GM18526 (cell line): ENCODE data around the gene SMIM28.

Source experiments
- POLR2A ChIP-seq: IDR thresholded peaks from 3 replicates; pipeline ENCODE4 v1.6.1; 2011; ENCODE audit not compliant: insufficient read length; ENCODE audit errors: extremely low read depth

The SMIM28 gene

DNA sequence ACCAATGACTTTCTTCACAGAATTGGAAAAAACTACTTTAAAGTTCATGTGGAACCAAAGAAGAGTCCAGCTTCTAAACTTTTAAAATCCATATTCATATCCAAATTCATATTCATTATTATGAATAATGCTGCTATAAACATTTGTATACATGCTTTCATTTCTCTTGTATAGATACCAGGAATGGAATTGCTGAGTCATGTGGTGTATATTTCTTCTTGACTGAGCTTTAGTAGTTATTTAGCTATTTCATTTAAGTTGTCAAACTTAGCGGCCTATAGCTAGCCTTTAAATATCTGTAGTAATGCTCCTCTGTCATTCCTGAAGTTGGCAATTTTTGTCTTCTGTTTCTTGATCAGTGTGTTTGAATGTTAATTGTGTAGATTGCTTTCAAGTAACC, 19.8 kb upstream of the SMIM28 start:
- TF ChIP-seq POLR2A: no peak

- no peak for TF ChIP-seq POLR2A
These were observed 6.9 kb upstream of the SMIM28 start for GRCh38 chr6:138370631-138371451.

DNA sequence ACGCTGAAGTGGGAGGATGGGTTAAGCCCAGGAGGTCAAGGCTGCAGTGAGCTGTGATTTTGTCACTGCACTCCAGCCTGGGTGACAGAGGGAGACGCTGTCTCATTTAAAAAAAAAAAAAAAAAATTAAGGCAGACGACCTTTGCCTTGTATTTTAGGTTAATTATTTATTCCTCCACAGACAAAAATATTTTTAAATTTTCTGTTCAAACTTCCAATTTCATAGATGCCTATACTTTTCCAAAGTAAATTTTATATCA, 6.3 kb upstream of the SMIM28 start:
- TF ChIP-seq POLR2A: no peak

- TF ChIP-seq POLR2A: no peak
These were observed 6.0 kb upstream of the SMIM28 start for GRCh38 chr6:138371720-138372119.

GRCh38 chr6:138372711-138373463, 4.8 kb upstream of the SMIM28 start:
- no peak for TF ChIP-seq POLR2A

GRCh38 chr6:138374230-138374629, 3.5 kb upstream of the SMIM28 start:
- no peak for TF ChIP-seq POLR2A

DNA sequence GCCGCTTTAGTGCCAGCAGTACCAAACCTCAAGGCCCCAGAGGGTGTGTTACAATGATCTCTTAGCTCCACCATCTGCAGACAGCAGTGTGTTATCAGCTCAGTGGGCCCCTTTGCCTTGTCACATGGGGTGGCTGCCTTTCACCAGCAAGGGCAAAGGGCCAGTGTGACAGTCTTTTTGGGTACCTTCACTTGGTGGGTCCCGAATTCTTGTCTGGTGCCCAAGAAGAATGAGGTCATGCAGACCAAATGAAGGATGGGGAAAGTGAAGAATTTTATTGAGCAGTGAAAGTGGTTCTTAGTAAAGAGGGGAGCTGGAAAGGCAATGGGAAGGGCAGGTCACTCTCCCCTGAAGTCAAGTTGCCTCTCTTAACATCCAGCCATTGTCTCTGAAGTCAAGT, 2.9 kb upstream of the SMIM28 start:
- no peak for TF ChIP-seq POLR2A

GRCh38 chr6:138377042-138377441, 663 bp upstream of the SMIM28 start:
- no peak for TF ChIP-seq POLR2A

DNA sequence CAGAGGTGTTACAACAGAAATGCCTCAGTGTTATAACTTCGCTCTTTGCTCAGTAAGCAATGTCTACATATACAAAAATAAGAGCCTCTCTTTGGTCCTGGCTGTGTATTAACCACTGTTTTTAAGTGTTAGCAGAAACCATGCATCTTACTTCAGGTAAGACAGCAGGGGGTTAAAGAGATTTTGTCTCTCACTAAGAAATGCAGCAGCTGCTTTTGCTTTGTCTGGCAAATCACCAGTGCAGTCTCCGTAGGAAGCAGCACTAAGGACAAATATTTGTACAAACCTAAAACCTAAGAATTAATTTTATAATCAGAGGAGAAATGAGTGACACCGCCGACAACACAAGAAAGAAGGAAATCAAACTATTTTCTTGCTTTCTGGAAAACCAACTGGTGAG, 758 bp downstream of the SMIM28 start:
- TF ChIP-seq POLR2A: no peak

DNA sequence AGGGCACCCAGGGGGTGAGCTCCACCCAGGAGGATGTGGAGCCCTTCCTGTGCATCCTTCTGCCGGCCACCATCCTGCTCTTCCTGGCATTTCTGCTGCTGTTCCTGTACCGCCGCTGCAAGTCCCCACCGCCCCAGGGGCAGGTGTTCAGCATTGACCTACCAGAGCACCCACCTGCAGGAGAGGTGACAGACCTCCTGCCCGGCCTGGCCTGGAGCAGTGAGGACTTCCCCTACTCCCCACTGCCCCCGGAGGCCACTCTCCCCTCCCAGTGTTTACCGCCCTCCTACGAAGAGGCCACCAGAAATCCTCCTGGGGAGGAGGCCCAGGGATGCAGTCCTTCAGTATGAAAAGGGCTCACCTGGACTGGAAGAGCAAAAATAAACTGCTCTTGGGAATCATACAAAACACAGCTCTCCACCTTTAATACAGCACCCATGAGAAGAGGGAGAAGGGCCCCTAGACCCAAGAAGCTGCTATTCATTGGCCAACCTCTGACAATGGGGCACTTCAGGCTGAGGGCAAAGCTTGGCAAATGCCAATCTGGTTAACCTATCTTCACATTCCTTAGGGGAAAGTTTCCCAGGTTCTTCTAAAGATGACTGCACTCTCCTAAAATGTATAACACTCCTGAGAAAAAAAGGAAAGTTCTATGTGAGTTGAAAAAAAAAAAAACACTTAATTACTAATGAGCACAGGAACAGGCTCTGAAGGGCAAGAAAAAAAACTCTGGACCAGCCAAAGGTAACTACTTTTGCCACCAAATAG, 5.0 kb downstream of the SMIM28 start:
- no peak for TF ChIP-seq POLR2A

DNA sequence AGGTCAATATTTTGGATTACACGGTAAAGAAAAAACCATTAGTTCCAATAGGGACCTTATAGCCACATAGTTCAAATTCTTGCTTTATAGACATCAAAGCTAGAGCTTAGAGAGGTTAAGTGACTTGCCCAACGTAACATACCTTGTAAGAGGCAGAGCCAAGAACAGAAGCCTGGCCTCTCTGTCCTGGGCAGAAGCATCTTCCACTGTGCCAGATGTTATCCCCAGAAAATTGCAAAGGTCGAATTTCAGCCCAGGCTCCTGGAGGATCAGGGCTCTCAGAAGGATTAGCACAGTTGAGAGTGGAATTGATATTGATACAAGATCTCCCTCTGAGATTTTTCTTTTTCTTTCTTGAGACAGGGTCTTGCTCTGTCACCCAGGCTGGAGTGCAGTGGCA, 6.1 kb downstream of the SMIM28 start:
- no peak for TF ChIP-seq POLR2A

DNA sequence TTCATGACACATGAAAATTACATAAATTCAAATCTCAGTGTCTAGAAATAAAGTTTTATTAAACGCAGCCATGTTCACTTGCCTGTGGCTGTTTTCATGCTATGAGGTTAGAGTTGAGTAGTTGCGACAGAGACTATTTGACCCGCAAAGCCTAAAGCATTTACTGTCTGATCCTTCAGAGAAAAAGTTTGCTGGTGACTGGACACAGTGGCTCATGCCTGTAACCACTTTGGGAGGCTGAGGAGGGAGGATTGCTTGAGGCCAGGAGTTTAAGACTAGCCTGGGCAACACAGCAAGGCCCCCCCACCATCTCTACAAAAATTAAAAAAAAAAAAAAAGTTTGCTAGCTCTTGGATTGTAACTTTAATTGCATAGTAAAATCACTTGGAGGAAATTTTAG, 9.2 kb downstream of the SMIM28 start:
- no peak for TF ChIP-seq POLR2A

- TF ChIP-seq POLR2A: no peak
These were observed 10.1 kb downstream of the SMIM28 start for GRCh38 chr6:138387577-138388368.

GRCh38 chr6:138389551-138389950, 11.8 kb downstream of the SMIM28 start:
- no peak for TF ChIP-seq POLR2A
